ENCODE data around the gene CREB1.

CREB1 gene

DNA sequence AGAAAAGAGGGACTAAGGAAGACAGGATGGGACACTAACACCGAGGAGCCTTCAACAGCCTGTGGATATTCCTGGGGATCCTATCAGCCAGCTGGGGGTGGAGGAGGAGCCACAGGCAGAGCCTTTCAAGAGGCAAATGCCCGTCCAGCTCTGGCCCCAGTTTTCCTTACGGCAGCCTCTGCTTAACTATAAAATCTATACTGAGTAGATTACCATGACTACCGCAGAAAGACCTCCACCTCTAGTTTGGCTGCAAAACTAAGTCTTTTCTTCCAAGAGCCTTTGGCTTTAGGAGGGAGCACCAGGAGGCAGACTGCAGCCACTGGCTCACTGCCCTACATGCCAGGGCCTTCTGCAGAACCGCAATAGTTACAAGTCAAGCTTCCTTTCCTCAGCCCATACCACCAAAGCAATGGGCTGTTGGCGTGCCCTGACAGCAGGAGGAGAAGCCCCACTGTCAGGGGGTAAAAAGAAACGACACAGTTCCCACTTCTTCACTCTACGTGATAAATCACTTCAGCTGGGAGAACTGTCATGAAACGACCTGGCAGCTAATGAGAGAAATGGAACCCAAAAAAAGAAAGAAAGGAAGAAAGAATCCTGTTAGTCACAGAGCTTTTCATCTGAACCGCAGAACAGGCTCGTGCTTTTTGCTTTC lies 25.1 kb upstream of the CREB1 start:
- DNase-seq (ENCODE audit: low read depth, low spot score), result no peak

DNA sequence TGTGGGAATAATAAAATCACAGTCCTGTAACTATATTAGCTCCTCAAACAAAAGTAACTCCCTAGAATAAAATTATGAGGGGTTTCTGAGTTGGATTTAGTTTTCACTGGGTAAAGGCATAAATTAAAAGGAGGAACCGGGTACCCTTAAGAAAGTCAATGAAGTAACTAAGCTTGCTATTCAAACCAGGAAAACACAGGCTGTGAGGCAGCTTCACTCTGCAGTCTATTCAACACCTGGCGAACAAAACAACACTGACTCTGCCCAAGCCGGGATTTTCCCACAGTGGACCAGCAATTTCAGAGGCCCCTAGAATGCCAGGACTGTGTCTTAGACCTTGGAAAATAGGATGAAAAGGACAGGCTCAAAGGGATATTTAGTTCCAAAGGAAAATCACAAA lies 24.6 kb upstream of the CREB1 start:
- no peak for DNase-seq (ENCODE audit: low read depth, low spot score)

DNA sequence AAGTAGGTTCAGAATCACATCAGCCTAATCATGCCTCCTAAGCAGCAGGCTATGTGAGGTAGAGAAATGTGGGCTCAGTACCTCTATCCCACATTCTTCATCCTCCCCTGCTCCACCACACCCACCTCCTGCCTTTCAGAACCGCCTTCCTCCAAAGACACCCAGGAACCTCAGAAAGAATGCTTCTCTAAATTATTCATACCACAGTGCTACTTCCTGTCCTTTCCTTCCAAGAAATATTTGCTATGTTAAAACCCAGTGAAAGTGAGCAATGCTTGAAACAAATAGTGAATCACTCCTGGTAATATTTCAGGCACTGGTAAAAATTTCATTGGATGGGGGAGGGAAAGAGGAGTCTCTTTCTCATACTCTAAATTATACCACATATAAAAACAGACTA lies 24.0 kb upstream of the CREB1 start:
- DNase-seq (ENCODE audit: low read depth, low spot score), result no peak

DNA sequence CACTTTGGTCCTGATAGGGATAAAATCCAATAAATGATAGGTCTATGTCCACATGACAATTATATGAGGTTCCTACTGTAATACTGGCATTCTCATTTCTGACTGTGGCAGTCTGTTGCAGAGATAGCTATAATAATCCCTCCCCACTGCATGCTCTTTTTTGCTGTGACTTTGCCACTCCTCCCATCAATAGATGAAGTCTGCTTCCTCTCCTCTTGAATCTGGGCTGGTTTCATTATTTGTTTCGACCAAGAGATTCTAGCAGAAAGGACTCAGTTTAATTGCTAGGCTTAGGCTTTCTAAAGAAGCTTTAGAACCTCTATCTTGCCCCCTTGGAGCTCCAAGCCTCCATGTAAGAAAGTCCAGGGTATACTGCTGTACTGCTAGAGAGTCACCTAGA lies 23.3 kb upstream of the CREB1 start:
- no peak for DNase-seq (ENCODE audit: low read depth, low spot score)

DNA sequence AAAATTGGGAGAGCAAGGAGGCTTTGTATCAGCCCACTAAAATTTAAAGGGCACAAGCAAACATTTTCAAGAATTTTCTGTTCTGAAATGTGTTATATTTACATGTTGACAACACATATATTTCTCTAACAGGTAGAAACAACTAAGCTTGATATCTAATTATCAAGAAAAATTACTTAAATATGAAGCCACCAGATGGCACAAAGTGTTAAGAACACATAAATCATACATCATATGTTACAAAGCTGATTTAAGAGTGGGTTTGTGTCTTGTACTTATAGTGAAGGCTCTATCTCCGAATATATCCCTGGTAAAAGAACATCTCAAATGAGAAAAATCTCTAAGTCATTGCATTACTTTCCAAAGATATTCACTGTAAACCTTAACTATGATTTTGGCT lies 19.6 kb upstream of the CREB1 start:
- DNase-seq (ENCODE audit: low read depth, low spot score), result no peak

DNA sequence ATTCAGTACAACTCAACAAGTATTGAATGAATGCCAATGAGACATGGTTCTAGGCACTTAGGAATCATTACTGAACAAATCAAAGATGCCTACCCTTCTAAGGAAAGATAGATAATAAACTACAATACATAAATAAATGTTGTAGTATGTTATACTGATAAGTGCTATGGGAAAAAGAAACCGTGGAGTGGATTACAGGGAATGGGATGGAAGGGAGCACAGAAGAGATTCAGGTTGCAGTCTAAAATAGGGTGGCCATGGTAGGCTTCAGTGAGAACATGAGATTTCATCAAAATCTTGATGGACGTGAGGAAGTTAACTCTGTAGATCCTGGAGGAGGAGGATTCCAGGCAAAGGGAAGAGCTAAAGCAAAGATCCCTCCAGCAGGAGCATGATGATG lies 17.9 kb upstream of the CREB1 start:
- no peak for DNase-seq (ENCODE audit: low read depth, low spot score)

DNA sequence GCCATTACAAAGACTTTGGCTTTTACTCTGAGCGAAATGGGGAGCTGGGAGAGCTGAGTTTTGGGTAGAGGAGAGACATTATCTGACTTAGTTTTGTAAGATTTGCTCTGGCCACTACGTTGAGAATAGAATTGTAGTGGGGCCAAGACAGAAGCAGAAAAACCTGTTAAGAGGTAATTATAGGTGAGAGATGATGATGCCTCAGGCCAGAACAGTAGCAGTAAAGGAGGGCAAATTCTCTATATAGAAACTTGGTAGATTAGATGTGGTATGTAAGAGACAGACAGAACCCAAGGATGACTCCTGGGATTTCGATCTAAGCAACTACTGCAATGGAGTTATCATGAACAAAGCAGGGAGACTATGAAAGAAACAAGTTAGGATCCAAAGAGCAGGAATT lies 17.4 kb upstream of the CREB1 start:
- no peak for DNase-seq (ENCODE audit: low read depth, low spot score)

DNA sequence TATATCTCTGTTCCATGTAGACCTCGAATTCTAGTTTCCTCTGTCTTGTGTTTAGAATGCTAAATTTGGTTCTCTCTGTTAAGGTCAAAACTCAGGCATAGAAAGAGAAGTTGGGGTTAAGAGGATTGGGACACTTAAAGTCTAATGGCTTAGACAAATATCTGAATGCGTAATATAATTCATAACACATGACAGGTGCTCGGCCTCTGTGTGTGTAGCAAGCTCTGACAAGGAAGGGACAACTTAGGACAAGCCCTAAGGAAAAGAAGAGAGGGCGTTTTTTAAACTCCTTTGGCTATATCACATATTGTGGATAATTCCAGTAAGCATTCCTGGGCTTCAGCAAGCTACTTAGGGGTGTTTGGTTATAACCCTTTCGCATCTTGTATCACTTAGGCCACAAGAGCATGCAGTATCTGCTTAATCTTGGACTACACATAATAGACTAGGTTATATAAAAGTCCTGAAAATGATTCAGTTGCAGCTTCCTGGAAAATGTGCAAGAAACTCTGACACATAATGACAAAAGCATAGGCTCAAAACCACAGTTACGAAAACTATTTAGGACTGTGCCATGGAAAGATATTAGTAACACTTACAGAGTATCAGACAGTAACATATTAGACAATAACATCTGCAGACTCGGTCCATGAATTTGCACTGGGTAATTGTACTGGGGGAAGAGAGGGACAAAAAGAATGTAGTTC lies 16.1 kb upstream of the CREB1 start:
- DNase-seq (ENCODE audit: low read depth, low spot score), result no peak

DNA sequence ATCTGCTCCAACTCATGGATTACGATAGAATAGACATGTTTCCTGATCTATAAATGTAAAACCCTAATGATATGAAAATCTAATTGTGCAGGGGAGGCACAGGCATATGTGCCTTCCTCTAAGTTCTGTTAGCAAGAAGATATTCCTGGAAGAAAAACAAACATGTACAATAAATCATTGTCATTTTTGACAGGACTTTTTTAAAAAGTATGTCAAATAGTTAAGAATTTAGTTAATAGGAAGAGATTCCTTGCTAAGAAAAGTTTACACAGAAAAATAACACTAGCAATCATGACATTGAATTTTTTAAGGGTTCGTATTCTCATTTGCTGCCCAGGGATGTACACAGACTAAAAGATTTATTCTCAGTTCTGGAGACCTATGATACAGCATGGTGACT lies 15.3 kb upstream of the CREB1 start:
- DNase-seq (ENCODE audit: low read depth, low spot score), result no peak

DNA sequence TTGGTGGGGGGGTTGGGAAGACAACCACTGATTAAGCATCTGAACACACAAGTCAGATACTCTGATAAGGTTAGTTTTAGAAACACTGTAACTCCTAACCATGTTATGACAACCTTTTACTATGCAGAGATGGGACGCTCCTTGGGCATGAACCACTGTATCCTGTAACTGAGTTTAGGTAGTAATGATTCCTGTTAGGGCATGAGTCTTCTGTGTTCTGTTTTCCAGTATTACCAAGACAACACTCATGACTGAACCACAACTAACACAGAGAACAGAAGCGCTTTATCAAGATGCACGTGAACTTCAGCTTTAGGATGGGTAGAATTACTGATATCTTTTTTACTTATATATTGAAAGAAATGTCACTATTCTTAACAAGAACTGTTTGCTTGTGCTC lies 14.1 kb upstream of the CREB1 start:
- DNase-seq (ENCODE audit: low read depth, low spot score), result no peak

DNA sequence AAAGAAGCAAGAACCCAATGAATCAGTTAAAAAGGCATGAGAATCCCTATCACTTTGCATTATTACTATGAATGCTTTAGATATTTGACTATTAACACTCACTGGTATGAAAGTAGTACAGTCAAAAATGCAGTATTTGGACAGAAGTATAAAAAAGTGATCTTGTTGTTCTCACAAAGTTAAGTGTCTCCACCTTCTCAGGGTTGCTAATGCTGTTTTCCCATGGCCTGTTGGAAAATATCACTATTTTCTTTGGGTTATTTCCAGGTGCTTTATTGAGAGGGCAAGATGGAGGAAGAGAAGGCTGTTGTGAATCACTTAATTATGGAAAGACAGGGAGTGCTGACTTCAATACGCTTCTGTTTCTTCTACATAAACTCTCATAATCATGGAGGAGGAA lies 13.6 kb upstream of the CREB1 start:
- no peak for DNase-seq (ENCODE audit: low read depth, low spot score)

DNA sequence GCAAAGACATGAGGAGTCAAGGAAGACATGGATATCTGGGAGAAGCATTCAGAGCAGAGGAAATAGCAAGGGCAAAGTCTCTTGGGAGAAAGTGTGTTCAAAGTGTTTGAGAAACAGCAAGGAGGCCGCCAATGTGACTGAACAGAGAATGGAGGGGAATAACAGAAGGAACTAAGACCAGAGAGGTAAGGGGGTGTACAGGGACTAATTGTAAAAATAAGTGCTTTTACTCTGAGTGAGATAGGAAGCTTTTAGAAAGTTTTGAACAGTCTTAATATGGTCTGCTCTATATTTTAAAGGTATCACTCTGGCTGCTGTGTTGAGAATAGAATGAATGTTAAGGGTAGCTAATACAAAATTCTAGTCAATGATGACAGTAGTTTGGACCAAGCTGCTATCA lies 6.8 kb upstream of the CREB1 start:
- no peak for DNase-seq (ENCODE audit: low read depth, low spot score)

DNA sequence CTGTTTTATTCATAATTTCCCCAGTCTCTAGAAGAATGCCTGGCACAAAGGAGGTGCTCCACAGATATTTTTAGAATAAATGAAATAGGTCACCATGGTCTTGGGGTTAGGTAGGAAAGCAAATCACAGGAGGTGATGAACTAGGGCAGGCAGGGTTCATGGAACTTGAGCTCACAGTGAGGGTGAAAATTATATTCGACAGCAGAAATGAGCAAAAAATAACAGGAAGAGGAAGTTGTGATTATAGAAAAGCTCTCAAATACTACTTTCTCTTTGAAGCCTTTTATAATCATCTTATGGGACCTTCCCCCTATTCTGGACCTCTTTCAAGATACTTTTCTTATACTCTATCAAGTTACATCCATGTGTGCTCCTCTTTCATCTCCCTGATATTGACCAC lies 4.5 kb upstream of the CREB1 start:
- no peak for DNase-seq (ENCODE audit: low read depth, low spot score)

DNA sequence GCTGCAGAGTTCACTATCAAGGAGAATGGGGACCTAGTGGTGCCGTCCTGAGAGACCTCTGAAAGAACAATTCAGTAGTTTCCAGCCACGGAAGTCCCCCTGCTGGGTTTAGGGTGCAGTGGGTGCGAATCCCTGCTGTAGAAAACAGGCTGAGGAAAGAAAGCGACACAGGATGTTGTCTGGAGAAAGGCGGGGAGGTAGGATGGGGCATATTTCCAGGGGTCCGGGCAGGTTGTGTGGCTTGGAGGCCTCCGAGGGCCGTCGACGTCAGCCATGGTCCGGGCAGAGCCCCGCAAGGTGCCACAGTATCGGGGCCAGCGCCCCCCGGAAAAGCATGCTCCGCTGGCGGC lies 807 bp upstream of the CREB1 start:
- peak; percentile 37 for DNase-seq (ENCODE audit: low read depth, low spot score)

DNA sequence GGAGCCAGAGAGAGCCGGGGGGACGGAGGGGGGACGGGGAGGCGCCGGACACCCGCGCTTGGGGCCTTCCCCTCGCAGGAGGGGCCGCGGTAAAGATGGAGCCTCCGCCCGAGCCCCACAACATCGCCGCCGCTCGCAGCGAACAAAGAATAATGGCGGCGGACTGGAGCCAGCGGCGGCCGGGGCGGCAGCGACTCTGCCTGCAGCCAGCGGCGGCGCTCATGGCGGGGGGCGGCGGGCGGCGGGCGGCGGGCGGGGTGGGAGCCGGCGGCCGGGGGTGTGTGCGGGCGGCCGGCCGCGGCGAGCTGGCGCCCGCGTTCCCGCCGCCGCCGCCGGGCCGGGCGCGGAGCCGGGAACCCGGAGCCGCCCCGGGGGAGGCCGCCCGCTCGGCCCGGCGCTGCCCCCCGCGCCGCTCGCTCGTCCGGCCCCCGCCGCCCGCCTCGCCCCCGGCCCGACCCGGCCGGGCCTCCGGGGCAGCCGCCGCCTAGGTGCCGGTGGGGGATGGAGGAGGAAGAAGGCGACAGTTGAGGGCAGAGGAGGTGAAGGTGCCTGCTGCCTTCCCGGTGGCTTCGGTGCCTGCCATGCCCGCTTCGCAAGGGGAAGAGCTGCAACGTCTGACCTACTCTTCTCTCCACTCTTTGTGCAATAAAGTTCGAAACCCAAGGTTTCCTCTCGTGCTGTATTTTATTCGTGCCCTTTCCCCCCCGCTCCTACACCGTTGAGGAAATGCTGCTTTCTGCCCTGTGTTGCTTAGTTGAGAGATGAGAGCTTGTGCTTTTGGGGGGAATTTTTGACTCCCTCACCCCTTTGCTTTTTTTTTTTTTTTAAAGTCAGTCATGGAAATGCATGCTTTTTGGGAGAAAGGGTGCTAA lies 634 bp downstream of the CREB1 start:
- peak; percentile 21 for DNase-seq (ENCODE audit: low read depth, low spot score)

DNA sequence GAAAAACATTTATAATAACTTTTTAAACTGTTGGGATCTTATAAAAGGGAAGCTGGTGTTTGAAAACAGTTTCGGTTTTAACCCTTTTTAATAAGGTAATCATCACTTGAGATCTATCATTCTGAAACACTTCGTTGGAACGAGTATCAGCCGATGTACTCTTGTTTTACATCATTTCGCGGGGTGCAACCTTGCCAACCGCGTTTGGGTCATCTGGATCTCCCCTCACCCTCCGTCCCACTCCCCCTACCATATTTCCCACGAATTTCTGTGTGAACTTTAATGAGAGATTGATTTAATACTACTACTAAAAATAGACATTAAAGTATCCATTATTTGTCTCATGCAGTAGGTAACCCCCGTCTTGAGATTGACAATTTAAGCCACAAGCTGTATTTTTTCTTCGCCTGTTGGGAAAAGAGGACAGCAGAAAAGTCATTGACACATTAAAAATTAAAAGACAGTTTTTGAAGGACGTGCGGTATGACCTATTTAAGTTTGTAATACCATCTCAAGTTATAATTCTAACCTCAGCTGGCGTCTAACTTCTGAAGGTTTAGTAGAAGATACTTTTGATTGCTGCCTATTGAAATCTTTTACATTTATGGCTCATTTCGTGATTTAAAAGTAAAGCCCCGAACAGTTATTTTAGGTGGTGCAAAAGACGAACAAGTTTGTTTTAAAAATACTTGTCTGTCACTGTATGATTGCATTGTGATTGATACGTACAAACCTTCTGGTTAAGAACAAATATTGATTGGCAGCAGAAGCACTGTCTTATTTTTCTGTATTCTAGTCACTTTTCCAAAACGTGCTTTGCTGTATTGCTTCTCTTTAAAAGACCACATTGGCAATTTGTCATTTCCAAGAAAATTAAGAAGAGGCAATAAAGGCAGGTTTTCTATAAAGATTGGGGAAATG lies 1.5 kb downstream of the CREB1 start:
- DNase-seq (ENCODE audit: low read depth, low spot score), result no peak

DNA sequence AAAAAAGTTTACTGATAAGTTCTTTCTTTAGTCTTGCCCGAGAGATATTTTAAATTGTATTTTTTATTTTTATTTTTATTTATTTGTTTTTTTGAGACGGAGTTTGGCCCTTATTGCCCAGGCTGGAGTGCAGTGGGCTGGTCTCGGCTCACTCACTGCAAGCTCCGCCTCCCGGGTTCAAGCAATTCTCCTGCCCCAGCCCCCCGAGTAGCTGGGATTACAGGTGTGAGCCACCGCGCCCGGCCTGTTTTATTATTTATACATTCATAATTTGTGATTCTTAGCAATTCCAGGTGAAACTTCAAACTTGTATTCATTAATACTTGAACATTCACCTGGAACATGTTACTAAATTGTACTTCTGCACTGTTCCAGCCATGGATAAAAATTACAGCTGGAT lies 2.9 kb downstream of the CREB1 start:
- no peak for DNase-seq (ENCODE audit: low read depth, low spot score)

DNA sequence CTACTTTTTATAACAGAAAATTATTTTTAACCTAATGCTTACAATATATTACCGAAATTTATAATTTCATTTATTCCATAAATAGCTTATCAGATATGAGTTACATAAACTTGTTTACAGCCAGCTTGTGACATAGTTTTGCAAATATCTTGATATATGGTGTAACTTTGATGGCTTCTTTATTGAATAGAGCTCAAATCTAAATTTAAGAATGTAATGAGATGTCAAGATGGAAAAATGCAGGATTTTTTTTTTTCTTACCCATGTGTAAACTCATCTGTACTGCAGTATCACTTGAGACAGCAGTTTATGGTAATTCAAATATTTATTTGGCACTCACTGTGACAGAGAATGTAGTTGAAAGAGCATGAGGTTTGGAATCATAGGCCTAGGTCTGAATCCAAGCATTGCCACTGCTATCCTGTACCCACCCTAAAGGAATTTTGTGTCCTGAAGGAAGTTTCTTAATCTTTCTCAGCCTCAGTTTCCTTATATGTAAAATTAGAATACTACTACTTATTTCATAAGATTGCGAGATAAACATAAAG lies 3.8 kb downstream of the CREB1 start:
- DNase-seq (ENCODE audit: low read depth, low spot score), result no peak

DNA sequence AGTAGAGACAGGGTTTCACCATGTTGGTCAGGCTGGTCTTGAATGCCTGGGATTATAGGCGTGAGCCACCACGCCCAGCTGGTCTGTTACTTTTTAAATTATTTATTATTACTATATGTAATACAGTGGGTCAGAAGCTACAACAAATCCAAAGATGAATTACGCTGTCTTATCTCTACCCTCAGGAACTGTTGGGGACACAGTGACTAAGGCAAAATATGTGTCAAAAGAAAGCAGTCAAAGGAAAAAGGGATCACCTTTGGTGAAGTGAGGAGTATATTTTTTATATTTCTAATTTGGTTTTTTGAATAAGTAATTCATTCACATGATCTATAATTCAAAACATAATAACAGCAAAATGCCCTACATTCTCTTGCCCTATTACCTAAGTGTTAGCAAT lies 4.7 kb downstream of the CREB1 start:
- no peak for DNase-seq (ENCODE audit: low read depth, low spot score)

DNA sequence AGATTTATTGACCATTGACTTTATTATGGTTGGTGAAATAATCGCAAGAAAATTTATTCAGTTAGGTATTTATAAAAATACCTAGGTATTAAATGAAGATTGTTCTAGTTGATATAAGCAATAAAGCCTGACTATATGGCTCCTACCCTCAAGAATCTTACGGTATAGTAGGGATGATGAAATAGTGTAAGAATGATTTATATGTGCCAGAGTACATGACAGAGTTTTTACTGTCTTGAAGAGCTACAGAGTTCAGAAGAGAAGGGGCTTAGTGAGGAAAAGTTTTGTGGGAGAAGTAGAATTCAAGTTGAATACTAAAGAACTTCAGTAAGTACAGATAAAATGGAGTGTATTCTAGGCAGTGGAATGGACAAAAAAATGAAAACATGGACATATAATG lies 9.7 kb downstream of the CREB1 start:
- DNase-seq (ENCODE audit: low read depth, low spot score), result no peak

DNA sequence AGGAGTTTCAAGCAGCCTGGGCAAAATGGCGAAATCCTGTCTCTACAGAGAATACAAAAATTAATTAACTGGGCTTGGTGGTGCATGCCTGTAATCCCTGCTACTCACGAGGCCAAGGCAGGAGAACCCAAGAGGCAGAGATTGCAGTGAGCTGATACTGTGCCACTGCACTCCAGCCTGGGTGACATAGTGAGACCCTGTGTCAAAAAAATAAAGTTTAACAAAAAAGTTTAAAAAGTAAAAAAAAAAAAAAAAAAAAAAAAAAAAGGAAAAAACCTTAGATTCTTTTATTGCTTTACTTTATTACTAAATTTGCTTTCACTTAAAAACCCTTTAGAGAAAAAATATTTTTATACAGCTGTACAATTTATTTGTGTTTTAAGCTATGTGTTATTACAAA lies 10.7 kb downstream of the CREB1 start:
- no peak for DNase-seq (ENCODE audit: low read depth, low spot score)

DNA sequence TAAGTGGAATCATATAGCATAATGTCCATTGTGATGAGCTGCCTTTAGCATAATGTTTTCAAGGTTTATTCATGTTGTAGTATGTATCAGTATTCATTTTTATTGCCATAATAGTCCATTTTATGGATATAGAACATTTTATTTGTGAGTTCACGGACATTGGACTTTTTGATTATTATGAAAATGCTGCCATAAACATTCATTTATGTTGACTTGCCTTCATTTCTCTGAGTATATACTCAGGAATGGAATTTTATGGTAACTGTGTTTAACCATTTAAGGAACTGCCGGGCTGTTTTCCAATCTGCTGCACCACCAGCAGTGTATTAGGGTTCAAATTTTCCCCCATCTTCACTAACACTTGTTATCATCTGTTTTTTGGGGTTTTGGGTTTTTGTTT lies 12.2 kb downstream of the CREB1 start:
- no peak for DNase-seq (ENCODE audit: low read depth, low spot score)
